HG03135 (cell line): ENCODE data around the gene TMEM86B.
"Not testable (repeated sequence)": the region's sequence is repeated elsewhere in the genome, so short reads cannot be mapped to it uniquely, and the experiment has no call there.

ENCODE experiments used
- ATAC-seq: cut with Tn5 transposase; IDR thresholded peaks from one replicate; pipeline ENCODE4 v1.9.1; 2021; ENCODE audit warnings: mild to moderate bottlenecking, moderate library complexity; ENCODE audit not compliant: unreplicated experiment

The TMEM86B gene

DNA sequence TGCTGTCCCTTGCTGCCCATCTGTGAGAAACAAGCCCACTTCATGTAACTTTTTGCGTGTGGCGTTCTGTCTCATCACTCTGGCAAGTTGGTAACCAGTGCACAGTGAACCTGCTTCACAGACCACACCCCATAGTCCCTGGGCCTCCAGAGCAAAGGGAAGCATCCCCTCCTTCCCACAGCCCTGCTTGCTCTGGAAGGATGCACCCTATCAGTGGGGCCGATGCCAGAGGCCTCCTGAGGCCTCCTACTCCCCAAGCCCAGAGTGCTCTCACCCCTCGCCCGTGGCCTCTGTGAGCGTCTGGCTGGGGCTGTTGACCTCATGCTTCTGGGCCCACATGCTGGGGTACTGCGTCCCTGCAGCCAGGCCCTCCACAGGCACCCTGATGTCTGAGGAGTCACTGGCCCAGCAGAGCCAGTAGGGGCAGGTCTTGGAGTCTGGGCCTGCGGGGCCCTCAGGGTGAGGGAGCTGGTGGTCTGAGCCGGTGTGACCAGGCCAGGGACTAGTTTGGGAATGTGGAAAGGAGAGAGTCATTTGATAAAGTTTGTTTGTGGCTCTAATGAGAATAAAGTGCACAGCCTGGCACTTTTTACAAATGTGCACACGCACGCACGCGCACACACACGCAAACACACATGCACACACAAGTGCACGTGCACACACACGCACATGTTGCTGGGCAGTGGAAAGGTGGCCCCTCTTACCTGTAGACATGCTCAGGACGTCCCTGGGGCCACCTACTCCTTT lies 5.1 kb downstream of the TMEM86B start:
- no peak for ATAC-seq

DNA sequence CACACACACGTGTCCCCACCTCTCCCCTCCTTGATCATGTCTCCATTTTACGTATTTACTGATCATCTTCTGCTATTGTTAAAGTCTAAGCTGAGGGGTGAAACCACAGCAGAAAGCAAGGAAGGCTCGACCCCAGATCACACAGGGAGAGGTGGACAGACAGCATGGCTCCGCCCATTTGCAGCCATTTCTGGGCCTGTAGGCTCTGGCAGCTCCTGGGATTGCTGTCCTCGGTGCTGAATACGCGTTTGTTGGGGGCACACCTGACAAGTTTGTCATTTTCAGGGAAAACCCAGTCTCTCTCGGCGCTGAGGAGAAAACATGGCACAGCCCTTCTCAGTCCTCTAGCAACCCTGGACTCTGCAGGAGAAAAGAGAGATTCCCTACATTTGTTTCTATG lies 8.0 kb downstream of the TMEM86B start:
- no peak for ATAC-seq

GRCh38 chr19:55216461-55217198 lies 11.9 kb downstream of the TMEM86B start:
- no peak for ATAC-seq

DNA sequence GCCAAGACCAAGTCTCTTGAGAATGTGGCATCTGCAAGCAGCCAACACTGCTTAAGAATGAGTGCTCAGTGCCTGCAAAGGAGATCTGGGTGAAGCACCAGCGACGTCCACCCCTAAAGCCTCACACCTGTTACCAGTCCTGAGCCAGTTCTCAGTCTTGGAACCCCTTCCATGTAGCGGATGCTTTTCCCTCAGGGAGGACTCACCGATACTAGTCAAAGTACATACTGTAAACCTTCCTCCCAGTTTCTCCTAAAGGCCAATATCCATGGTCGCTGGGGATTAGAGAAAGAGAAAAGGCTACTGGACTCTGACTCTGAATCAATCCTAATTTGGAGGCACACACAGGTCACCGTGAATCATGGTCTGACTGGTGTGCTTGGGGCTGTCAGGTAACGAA lies 15.0 kb downstream of the TMEM86B start:
- no peak for ATAC-seq

DNA sequence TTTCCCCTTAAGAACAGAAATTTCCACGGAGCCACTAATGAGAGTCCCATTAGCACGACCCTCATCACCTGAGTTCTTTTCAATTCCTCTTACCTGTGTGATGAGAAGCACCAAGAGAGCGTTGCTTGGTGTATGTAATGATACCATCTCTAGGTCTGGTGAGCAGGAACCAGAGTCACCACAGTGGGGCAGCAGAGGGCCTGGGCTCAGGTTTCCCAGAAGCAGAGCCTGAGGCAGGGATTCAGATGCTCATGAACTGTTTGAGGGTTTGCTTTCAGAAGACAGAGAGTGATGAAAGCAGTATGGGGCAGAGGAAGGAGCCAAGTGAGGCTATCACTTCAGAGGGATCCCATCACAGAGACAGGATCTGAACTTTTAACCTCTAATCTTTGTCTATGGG lies 16.1 kb downstream of the TMEM86B start:
- ATAC-seq: no peak

GRCh38 chr19:55209693-55210472 lies 18.7 kb downstream of the TMEM86B start:
- ATAC-seq: no peak

DNA sequence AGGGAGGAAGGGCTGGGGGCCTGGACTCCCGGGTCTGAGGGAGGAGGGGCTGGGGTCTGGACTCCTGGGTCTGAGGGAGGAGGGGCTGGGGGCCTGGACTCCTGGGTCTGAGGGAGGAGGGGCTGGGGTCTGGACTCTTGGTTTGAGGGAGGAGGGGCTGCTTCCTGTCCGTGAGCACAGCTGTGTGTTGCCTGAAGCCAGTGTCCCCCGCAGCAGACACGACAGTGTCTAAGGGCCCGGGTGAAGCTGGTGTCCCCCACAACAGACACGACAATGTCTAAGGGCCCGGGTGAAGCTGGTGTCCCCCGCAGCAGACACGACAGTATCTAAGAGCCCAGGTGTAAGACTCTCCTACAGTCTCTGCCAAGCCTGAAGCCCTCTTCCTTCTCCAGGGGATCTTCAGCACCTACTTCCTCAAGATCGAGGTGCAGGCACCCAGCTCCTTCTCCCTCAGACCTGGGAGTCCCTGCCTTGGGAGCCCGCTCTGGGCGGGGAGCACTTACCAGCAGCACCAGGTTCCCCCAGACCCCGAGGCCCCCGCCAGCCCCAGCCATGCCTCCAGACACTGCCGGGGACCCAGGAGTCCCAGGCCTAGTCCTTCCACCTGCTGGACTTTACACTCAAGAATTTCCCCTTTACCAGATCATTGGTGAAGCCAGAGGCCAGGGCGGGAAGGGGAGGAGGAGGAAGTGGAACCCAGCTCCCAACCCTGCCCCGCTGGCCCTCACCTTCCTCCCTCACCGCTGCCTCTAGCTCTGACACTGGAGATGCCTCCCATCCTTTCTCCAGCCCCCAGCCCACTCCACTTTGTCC lies 19.5 kb downstream of the TMEM86B start, which contains the start of gene PTPRH:
PTPRH (minus strand) TSS at position 622 of the 813 bp plus-strand sequence; CDS start at position 554, 68 bp downstream.
- no peak for ATAC-seq

- ATAC-seq: no peak
Measured at GRCh38 chr19:55206664-55207500, 21.7 kb downstream of the TMEM86B start.

DNA sequence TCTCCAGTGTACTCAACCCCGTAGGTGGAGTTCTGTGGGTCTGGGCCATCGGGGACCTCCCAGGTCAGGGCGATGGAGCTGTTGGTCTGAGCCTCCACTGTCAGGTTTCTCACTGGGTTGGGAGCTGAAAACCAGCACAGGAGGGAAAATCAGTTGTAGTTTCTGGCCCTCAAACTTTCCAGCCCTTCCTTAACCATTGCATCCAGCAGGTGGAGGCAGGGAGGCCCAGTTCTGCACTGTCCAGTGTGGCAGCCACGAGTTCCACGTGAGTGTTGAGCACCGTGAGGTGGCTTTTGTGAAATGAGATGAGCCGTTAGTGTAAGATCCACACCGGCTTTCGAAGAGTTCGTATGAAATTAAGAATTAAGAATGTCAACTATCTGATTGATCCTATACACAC lies 26.4 kb downstream of the TMEM86B start:
- not testable (repeated sequence) for ATAC-seq

DNA sequence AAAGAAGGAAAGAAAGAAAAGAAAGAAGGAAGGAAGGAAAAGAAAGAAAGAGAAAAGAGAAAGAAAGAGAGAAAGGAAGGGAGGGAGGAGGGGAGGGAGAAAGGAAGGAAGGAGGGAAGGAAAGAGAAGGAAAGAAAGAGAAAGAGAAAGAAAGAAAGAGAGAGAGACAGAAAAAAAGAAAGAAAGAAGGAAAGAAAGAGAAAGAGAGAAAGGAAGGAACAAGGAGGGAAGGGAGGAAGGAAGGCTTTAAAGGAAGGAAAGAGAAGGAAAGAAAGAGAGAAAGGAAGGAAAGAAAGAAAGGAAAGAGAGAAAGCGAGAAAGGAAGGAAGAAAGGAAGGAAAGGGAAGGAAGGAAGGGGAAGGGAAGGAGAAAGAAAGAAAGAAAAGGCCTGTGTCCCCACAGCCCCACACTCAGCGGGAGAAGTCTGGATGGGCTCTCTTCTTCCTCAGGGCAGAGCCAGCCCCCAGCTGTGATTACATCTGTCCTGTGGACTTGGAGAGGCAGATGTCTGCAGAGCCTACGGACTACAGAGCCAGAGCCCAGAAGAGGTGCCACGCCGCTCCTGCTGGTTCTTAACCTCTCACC lies 28.9 kb downstream of the TMEM86B start:
- ATAC-seq: no peak

GRCh38 chr19:55198651-55199050 lies 29.9 kb downstream of the TMEM86B start:
- no peak for ATAC-seq

- ATAC-seq: no peak
Measured at GRCh38 chr19:55197528-55197927, 31.0 kb downstream of the TMEM86B start.

GRCh38 chr19:55196803-55197202 lies 31.8 kb downstream of the TMEM86B start:
- ATAC-seq: no peak

GRCh38 chr19:55193481-55193880 lies 35.1 kb downstream of the TMEM86B start:
- no peak for ATAC-seq

- no peak for ATAC-seq
Measured at GRCh38 chr19:55189403-55189835, 39.1 kb downstream of the TMEM86B start.

- no peak for ATAC-seq
Measured at GRCh38 chr19:55188625-55189024, 39.9 kb downstream of the TMEM86B start.

DNA sequence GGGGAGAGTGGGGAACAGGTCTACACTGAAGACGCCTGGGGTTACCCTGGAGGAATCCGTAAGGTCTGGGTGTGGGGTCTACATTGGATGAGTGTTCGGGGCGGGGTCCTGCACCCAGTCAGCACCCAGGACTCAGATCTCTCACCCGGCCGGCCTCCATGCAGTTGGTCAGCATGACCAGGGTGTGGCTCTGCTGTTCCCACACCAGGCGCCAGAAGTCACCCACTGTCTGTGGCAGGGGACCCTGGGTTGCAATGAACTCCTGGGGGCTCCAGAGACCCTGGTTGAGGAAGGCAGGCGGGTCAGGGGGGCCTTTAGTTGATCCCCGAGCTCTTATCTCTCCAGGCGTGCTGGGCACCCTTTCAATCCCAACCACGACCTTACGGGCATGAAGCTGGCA lies 42.5 kb downstream of the TMEM86B start:
- no peak for ATAC-seq

DNA sequence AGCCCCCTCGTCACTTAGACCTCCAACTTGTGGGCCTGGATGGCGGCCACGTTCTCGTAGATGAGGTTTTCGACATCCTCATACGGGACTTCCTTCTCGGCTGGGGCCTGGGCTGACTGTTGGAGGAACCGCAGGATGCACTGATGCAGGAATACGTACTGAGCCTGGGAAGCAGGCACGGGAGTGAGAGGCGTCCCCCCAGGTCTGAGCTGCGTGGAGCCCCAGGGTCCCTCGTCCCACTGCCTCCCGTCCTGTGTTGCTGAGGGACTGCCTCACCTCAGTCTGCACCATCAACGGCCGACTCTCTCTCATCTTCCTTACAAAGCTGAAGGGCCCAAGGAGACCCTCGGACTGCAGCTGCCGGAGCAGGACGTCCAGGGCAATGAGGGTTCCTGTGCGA lies 46.8 kb downstream of the TMEM86B start:
- no peak for ATAC-seq
